Hepatocyte (in vitro differentiated cells): ENCODE data around the gene RPL37A.

Experiments used
- EZH2phosphoT487 ChIP-seq: fragments of 200-600 bp; sonication (generic); IDR thresholded peaks from one replicate; pipeline ENCODE4 v1.6.1; 2018; ENCODE audit warnings: antibody characterized with exemption, mild to moderate bottlenecking, low read depth, moderate library complexity; ENCODE audit not compliant: unreplicated experiment, severe bottlenecking
- TF ChIP-seq, protein P1 (sequence below): fragments of 200-600 bp; sonication (generic); IDR thresholded peaks from 2 replicates; pipeline ENCODE4 v1.5.1; 2016; ENCODE audit warnings: antibody characterized with exemption, mild to moderate bottlenecking; ENCODE audit not compliant: poor library complexity

DNA sequence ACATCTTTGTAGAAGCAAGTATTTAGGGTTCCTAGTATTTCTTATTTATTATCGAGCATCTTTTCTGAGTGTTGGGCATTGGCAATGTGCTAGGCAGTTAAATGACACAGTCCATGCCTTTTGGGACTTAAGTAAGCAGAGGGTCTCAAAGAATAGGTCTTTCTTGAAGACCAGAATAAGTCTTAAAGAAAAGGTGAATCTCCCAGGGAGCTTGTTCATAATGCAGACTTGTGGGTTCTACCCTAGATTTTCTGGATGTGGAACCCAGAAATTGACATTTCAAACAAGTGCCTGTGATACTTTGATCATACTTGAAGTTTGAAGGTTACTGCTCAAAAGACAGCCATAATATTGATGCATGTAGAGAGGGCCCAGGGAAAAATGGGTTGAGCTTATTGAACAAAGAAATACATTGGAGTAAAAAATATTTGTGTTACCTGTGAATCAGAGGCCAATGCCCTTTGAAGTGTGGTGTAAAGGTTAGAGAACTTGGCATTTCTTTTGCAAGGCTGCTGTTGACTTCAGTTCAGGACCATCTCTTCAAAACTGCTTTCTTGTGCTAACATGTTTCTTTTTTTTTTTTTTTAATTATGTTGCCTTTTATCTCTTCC is 24.4 kb downstream of the RPL37A start:
- TF ChIP-seq EZH2phosphoT487: no peak
- TF ChIP-seq, protein P1, sequence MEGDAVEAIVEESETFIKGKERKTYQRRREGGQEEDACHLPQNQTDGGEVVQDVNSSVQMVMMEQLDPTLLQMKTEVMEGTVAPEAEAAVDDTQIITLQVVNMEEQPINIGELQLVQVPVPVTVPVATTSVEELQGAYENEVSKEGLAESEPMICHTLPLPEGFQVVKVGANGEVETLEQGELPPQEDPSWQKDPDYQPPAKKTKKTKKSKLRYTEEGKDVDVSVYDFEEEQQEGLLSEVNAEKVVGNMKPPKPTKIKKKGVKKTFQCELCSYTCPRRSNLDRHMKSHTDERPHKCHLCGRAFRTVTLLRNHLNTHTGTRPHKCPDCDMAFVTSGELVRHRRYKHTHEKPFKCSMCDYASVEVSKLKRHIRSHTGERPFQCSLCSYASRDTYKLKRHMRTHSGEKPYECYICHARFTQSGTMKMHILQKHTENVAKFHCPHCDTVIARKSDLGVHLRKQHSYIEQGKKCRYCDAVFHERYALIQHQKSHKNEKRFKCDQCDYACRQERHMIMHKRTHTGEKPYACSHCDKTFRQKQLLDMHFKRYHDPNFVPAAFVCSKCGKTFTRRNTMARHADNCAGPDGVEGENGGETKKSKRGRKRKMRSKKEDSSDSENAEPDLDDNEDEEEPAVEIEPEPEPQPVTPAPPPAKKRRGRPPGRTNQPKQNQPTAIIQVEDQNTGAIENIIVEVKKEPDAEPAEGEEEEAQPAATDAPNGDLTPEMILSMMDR: no peak
